ENCODE data around the gene MISFA.
A peak's percentile ranks its signal among the peaks of the same experiment; 100 is the strongest.

DNA sequence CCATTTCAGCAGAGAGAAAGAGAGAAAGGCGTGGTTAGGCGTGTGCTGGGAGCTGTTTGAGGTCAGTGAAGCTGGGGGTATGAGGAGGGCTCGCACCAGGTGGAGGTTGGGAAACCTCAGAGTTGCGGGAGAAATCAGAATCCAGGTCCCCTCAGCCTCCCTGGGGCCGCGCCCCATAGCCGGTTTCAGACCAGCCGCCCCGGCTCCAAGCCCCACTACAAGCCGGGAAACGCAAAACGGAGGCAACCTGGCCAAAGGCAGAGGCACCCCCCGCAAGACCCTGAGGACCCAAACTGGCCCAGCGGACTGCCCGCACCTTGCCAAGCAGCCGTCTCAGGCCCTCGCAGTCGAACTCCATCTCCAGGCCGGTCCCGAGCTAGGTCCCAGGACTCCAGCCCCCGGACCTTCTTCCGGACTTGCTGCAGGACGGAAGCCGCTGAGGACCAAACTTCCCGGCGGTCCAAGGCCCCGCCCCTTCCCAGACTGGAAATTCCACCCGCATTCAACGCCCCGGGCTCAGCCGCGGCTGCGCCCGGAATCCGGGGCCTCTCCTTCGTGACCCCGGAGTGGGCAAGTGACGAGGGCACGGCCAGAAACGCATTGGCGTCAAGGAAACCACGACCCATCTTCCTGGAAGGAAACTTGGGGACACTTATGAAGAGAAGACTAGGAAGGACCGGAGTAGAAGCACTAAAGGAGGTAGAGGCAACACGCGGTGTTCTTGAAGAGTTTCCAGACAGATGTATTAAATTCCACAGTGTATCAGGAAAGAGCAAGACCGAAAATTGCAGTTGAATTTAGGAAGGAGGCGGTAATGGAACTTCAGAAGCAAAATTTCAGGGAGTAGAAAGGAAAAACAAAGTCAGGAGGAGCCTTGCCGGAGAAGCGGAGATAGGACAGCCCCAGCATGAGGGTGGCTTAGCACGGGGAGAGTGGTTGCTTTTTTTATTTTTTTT lies 11.0 kb upstream of the MISFA start, which contains the start of gene UEVLD:
- TF ChIP-seq POLR2A (IDR thresholded peaks at IDR 0.05) (peak; percentile 72 to 75), POLR2AphosphoS5 (IDR thresholded peaks at IDR 0.05) (peak; percentile 85 to 94 (median 91)), EP300 (IDR thresholded peaks at IDR 0.05) (peak in 1 of 4 donors; percentile 35)
- TF ChIP-seq, protein P1, sequence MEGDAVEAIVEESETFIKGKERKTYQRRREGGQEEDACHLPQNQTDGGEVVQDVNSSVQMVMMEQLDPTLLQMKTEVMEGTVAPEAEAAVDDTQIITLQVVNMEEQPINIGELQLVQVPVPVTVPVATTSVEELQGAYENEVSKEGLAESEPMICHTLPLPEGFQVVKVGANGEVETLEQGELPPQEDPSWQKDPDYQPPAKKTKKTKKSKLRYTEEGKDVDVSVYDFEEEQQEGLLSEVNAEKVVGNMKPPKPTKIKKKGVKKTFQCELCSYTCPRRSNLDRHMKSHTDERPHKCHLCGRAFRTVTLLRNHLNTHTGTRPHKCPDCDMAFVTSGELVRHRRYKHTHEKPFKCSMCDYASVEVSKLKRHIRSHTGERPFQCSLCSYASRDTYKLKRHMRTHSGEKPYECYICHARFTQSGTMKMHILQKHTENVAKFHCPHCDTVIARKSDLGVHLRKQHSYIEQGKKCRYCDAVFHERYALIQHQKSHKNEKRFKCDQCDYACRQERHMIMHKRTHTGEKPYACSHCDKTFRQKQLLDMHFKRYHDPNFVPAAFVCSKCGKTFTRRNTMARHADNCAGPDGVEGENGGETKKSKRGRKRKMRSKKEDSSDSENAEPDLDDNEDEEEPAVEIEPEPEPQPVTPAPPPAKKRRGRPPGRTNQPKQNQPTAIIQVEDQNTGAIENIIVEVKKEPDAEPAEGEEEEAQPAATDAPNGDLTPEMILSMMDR (IDR thresholded peaks at IDR 0.05): no peak

All from sigmoid colon (tissue), 4 donors.